K562 (cell line): ENCODE results near the gene FOXP3. TPM values are rescaled to one million over a fixed set of nuclear protein-coding genes. Genes with fewer than 3 reads are reported as not detected.

Experiments
- MLLT1 ChIP-seq, 2 experiments: fragments of 450-650 bp; IDR thresholded peaks; 2 replicates each; pipeline ENCODE4 v1.6.1; 2016
- PHF8 ChIP-seq: fragments of 200-600 bp; sonication (generic); IDR thresholded peaks from 2 replicates; pipeline ENCODE4 v1.6.1; 2012; ENCODE audit warnings: mixed run types, mild to moderate bottlenecking, inconsistent platforms, low read length, moderate library complexity, borderline replicate concordance
- REST ChIP-seq, 2 experiments: fragments of 450-650 bp; formaldehyde crosslinking in 1 of 2; IDR thresholded peaks; 2 replicates each; pipeline versions ENCODE4 v1.4.0 to v1.6.1; 2014 to 2020; ENCODE audit warnings: mild to moderate bottlenecking in 2 of 2, borderline replicate concordance in 1 of 2, low read depth in 1 of 2
- SMARCC2 ChIP-seq: fragments of 450-650 bp; IDR thresholded peaks from 2 replicates; pipeline ENCODE4 v1.6.1; 2017; ENCODE audit warnings: antibody characterized with exemption, moderate library complexity, mild to moderate bottlenecking, low read depth
- ZBED1 ChIP-seq: IDR thresholded peaks from 2 replicates; pipeline ENCODE4 v1.6.1; 2014
- ZFP30 ChIP-seq: fragments of 250-450 bp; sonication (Bioruptor Pico); IDR thresholded peaks from 2 replicates; pipeline ENCODE4 v1.8.0; 2022; ENCODE audit warnings: moderate library complexity, mild to moderate bottlenecking, inconsistent platforms, borderline replicate concordance
- polyA plus RNA-seq, 8 experiments: library from polyadenylated mRNA; depleted of rRNA in 4 of 8; stranded (reverse) in 5 of 8; unstranded in 3 of 8; fragments of >200 nt; fragmentation: Nextera tagmentation in 2 of 8; fragmentation: Illumina TruSeq in 1 of 8; extraction: Ambion mirVana in 2 of 8; extraction: Trizol in 1 of 8; gene quantifications; 2 replicates each; pipeline versions ENCODE4 v1.2.1 to v1.2.3, GENCODE V29; 2011 to 2014; ENCODE audit warnings: inconsistent platforms in 1 of 8, missing spikeins in 1 of 8
- total RNA-seq, 7 experiments: library from RNA; depleted of rRNA in 6 of 7; stranded (reverse); fragments of >200 nt in 6 of 7; fragmentation: Illumina TruSeq in 2 of 7; extraction: Trizol in 2 of 7; gene quantifications; 2 replicates each; pipeline versions ENCODE4 v1.2.1 to v1.2.3, GENCODE V29; 2011 to 2021; ENCODE audit warnings: low replicate concordance in 1 of 7

Gene FOXP3
- total and polyA plus RNA-seq, 9 of the 15 experiments (the other 6 are each of a cell fraction or from before 2014, with no cell fraction given): 0.04 to 0.24 (median 0.07) TPM; not detected in 4

GRCh38 chrX:49244207-49244606, 20.3 kb downstream of the FOXP3 start (continued):
- TF ChIP-seq PHF8 (no peak), ZBED1 (no peak), REST (IDR thresholded peaks at IDR 0.05; ENCODE audit: borderline replicate concordance) (no peak), REST (CRISPR knock-in tag; IDR thresholded peaks at IDR 0.05; ENCODE audit: low read depth) (no peak), SMARCC2 (peak; percentile 83), MLLT1 (IDR thresholded peaks at IDR 0.05) (peak; percentile 58 to 84; a peak in 3 of 4 replicates), ZFP30 (CRISPR knock-in tag) (no peak)
